ENCODE data around the gene NCKAP1.
"Not testable (repeated sequence)": the region's sequence is repeated elsewhere in the genome, so short reads cannot be mapped to it uniquely, and the experiment has no call there.

Gene NCKAP1

GRCh38 chr2:183001948-183002347, 36.3 kb downstream of the NCKAP1 start:
- no peak overlapping the region for H3K4me3 ChIP-seq (ENCODE audit: low read depth, low read length)
- TF ChIP-seq, protein P1, sequence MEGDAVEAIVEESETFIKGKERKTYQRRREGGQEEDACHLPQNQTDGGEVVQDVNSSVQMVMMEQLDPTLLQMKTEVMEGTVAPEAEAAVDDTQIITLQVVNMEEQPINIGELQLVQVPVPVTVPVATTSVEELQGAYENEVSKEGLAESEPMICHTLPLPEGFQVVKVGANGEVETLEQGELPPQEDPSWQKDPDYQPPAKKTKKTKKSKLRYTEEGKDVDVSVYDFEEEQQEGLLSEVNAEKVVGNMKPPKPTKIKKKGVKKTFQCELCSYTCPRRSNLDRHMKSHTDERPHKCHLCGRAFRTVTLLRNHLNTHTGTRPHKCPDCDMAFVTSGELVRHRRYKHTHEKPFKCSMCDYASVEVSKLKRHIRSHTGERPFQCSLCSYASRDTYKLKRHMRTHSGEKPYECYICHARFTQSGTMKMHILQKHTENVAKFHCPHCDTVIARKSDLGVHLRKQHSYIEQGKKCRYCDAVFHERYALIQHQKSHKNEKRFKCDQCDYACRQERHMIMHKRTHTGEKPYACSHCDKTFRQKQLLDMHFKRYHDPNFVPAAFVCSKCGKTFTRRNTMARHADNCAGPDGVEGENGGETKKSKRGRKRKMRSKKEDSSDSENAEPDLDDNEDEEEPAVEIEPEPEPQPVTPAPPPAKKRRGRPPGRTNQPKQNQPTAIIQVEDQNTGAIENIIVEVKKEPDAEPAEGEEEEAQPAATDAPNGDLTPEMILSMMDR (IDR thresholded peaks at IDR 0.05; ENCODE audit: insufficient read depth, low read depth, low read length, missing control alignments), result no peak
- no peak for DNase-seq (ENCODE audit: low read depth)

- TF ChIP-seq, protein P1 (IDR thresholded peaks at IDR 0.05; ENCODE audit: insufficient read depth, low read depth, low read length, missing control alignments), result no peak
- no peak overlapping the region for H3K4me3 ChIP-seq (ENCODE audit: low read depth, low read length)
- DNase-seq (ENCODE audit: low read depth), result no peak
These were observed 37.4 kb downstream of the NCKAP1 start for GRCh38 chr2:183000846-183001245.

DNA sequence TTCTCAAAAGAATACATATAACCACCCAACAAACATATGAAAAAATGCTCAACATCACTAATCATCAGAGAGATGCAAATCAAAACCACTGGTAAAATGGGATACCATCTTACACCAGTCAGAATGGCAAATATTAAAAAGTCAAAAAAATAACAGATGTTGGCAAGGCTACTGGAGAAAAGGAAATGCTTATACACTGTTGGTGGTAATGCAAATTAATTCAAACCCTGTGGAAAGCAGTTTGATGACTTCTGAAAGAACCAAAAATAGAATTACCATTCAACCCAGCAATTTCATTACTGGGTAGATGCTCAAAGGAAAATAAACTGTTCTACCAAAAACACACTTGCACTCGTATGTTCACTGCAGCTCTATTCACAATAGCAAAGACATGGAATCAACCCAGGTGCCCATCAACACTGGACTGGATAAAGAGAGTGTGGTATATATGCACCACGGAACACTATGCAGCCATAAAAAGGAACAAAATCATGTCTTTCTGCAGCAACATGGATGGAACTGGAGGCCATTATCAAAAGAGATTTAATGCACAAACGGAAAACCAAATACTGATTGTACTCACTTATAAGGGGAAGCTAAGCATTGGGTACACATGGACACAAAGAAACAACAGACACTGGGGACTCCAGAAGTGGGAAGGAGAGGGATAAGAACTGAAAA, 38.8 kb downstream of the NCKAP1 start:
- TF ChIP-seq, protein P1 (IDR thresholded peaks at IDR 0.05; ENCODE audit: insufficient read depth, low read depth, low read length, missing control alignments), result no peak
- DNase-seq (ENCODE audit: low read depth), result no peak
- H3K4me3 ChIP-seq (ENCODE audit: low read depth, low read length), result no peak overlapping the region

DNA sequence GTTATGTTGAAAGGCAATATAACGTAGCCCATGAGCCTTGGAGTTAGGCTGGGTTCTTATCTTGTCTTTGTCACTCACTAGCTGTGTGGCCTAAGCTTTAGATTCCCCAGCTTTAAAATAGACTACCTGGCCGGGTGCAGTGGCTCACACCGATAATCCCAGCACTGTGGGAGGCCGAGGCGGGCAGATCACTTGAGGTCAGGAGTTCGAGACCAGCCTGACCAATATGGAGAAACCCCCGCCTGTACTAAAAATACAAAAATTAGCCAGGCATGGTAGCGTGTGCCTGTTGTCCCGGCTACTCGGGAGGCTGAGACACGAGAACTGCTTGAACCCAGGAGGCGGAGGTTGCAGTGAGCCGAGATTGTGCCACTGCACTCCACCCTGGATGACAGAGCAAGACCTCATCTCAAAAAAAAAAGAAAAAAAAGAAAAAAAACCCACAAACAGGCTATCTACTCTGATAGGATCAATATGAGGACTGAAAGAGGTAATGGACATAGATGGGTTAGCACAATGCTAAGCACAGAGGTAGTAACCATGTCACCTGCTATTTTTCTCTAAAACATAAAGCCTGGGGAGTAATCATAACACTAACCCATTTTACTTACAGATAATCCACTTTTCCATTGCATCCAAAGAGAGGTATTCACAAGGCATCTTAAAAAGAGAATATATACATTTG, 43.9 kb downstream of the NCKAP1 start:
- TF ChIP-seq, protein P1 (IDR thresholded peaks at IDR 0.05; ENCODE audit: insufficient read depth, low read depth, low read length, missing control alignments), result no peak
- H3K4me3 ChIP-seq (ENCODE audit: low read depth, low read length), result no peak overlapping the region
- DNase-seq (ENCODE audit: low read depth), result no peak

DNA sequence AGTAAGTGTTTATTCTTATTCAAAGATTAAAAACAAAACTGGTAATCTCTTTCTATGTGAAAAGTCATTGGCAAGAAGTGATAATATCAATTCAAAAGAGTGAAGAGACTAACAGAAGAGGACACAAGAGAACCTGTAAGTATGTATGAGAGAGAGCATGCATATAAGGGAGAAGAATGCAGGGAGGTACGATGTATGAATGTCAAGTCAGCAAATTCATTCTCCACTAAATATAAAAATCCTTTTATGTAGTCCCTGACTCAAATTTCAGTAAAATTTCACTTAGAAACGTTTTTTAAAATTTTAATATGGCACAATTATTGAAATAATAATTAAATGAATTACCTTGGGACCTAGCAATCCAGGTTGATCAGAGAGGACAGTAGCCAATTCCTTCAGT, 55.3 kb downstream of the NCKAP1 start:
- TF ChIP-seq, protein P1 (IDR thresholded peaks at IDR 0.05; ENCODE audit: insufficient read depth, low read depth, low read length, missing control alignments), result no peak
- no peak for DNase-seq (ENCODE audit: low read depth)
- H3K4me3 ChIP-seq (ENCODE audit: low read depth, low read length), result no peak overlapping the region

DNA sequence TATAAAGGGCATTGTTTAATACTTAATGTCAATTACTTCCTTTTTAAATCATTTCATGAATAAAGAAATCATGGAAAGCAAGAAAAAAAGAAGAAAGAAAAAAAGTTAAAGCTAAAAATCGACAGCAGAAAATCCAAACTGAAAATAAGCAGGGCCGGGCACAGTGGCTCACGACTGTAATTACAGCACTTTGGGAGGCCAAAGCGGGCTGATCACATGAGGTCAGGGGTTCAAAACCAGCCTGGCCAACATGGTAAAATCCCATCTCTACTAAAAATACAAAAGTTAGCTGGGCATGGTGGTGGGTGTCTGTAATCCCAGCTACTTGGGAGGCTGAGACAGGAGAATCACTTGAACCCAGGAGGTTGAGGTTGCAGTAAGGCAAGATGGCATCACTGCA, 56.8 kb downstream of the NCKAP1 start:
- not testable (repeated sequence) for H3K4me3 ChIP-seq (ENCODE audit: low read depth, low read length); DNase-seq (ENCODE audit: low read depth)

GRCh38 chr2:182980652-182981051, 57.6 kb downstream of the NCKAP1 start:
- H3K4me3 ChIP-seq (ENCODE audit: low read depth, low read length), result no peak overlapping the region
- TF ChIP-seq, protein P1 (IDR thresholded peaks at IDR 0.05; ENCODE audit: insufficient read depth, low read depth, low read length, missing control alignments), result no peak
- DNase-seq (ENCODE audit: low read depth), result no peak

Data from GM12865 (cell line).